Stimulated activated CD4-positive, alpha-beta T cell treated with anti-CD3 and anti-CD28 coated beads, Interleukin-4, amount 100 ng/mL, for 24 hours (primary cell): ENCODE results near the gene PARD3B.

Source experiments
- DNase-seq: peaks from one replicate; pipeline ENCODE4 v3.0.0-alpha.2; 2020

Gene PARD3B

GRCh38 chr2:205383601-205384000 is 838.3 kb downstream of the PARD3B start:
- DNase-seq = no peak

GRCh38 chr2:205386109-205386508 is 840.8 kb downstream of the PARD3B start:
- DNase-seq = no peak

GRCh38 chr2:205387350-205388055 is 842.2 kb downstream of the PARD3B start:
- DNase-seq = no peak

- DNase-seq = no peak
Measured at GRCh38 chr2:205390866-205391265, 845.6 kb downstream of the PARD3B start.

GRCh38 chr2:205401511-205401910 is 856.2 kb downstream of the PARD3B start:
- no peak for DNase-seq

- no peak for DNase-seq
Measured at GRCh38 chr2:205402011-205402410, 856.7 kb downstream of the PARD3B start.

- DNase-seq = no peak
Measured at GRCh38 chr2:205403244-205403825, 858.1 kb downstream of the PARD3B start.

GRCh38 chr2:205405194-205405593 is 859.9 kb downstream of the PARD3B start:
- DNase-seq = no peak

- DNase-seq = no peak
Measured at GRCh38 chr2:205405752-205406151, 860.5 kb downstream of the PARD3B start.

- DNase-seq = no peak
Measured at GRCh38 chr2:205407984-205408383, 862.7 kb downstream of the PARD3B start.

- no peak for DNase-seq
Measured at GRCh38 chr2:205408696-205409095, 863.4 kb downstream of the PARD3B start.

GRCh38 chr2:205409411-205409810 is 864.1 kb downstream of the PARD3B start:
- DNase-seq = no peak

GRCh38 chr2:205411558-205411957 is 866.3 kb downstream of the PARD3B start:
- DNase-seq = no peak

GRCh38 chr2:205424326-205424725 is 879.1 kb downstream of the PARD3B start:
- no peak for DNase-seq

GRCh38 chr2:205425102-205425501 is 879.8 kb downstream of the PARD3B start:
- DNase-seq = no peak

- DNase-seq = no peak
Measured at GRCh38 chr2:205427112-205427511, 881.8 kb downstream of the PARD3B start.

GRCh38 chr2:205428811-205429210 is 883.5 kb downstream of the PARD3B start:
- no peak for DNase-seq

- no peak for DNase-seq
Measured at GRCh38 chr2:205435970-205436369, 890.7 kb downstream of the PARD3B start.

GRCh38 chr2:205438241-205438640 is 893.0 kb downstream of the PARD3B start:
- no peak for DNase-seq

GRCh38 chr2:205439621-205440020 is 894.3 kb downstream of the PARD3B start:
- no peak for DNase-seq

GRCh38 chr2:205441524-205441923 is 896.2 kb downstream of the PARD3B start:
- no peak for DNase-seq

GRCh38 chr2:205448189-205448588 is 902.9 kb downstream of the PARD3B start:
- no peak for DNase-seq

GRCh38 chr2:205451901-205452512 is 906.7 kb downstream of the PARD3B start:
- DNase-seq = no peak

GRCh38 chr2:205453202-205453601 is 907.9 kb downstream of the PARD3B start:
- no peak for DNase-seq
